Type B pancreatic cell (in vitro differentiated cells): Measurements from ENCODE around the gene GOLGA7B. TPM values are rescaled to one million over a fixed set of nuclear protein-coding genes. Genes with fewer than 3 reads are reported as not detected.

Experiments used
- DNase-seq: peaks from one replicate; pipeline ENCODE4 v3.0.0; 2021; ENCODE audit warnings: mixed read lengths; ENCODE audit not compliant: unreplicated experiment; ENCODE audit errors: extremely low spot score
- H3K27ac Mint-ChIP-seq: 2 replicates; pipeline ENCODE4 v1.8.0; 2021; ENCODE audit warnings: mild to moderate bottlenecking, mixed read lengths
- H3K27me3 Mint-ChIP-seq: 2 replicates; pipeline ENCODE4 v1.8.0; 2021; ENCODE audit warnings: mixed read lengths
- H3K36me3 Mint-ChIP-seq: 2 replicates; pipeline ENCODE4 v1.8.0; 2021; ENCODE audit warnings: mixed read lengths
- H3K4me1 Mint-ChIP-seq: one replicate; pipeline ENCODE4 v1.8.0; 2021; ENCODE audit warnings: mixed read lengths; ENCODE audit not compliant: unreplicated experiment
- H3K4me3 Mint-ChIP-seq: 2 replicates; pipeline ENCODE4 v1.8.0; 2021; ENCODE audit warnings: mild to moderate bottlenecking, mixed read lengths
- H3K9me3 Mint-ChIP-seq: 2 replicates; pipeline ENCODE4 v1.8.0; 2021; ENCODE audit warnings: mixed read lengths
- total RNA-seq: library from RNA; stranded (reverse); gene quantifications from 2 replicates; pipeline ENCODE4 v1.2.1, GENCODE V29; 2021; ENCODE audit warnings: low replicate concordance
- TF ChIP-seq, protein P1 (sequence below): fragments of 200-600 bp; sonication (generic); conservative IDR thresholded peaks from 2 replicates; pipeline ENCODE4 v1.5.0; 2021; ENCODE audit warnings: antibody characterized with exemption, mild to moderate bottlenecking

GOLGA7B gene
- total RNA-seq, 1 donor from 2014 or later, result 0.41 TPM

DNA sequence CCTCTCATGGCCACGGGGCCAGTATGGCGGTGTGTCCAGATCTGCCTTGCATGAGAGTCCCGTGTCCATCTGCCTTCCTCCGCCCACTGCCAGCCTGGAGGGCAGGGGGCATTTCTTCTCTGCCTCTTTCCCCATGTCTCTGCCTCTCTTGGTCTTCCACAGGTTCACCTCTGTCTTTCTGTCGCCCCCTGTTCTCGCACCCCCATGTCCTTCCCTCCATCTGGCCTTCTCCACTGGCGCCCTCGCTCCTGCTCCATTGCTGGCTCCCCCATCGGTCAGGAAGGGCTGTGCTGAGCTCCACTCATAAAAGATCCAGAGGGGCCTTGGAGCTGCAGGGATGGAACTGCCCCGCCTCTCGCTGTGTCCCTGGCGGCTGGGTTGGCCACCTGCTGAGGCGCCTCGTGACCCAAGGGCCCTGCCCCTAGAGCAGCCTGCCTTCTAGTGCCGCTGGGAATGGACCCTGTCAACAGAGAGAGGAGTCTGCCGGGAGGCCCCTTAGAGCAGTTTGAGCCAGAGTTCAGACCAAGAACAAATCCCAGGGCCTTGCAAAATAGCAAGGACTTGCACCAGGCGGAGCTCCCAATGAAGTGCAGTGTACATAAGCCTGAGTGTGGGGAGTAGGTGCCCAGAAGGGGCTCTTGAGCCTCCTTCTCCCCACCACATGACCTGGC lies 42.0 kb downstream of the GOLGA7B start:
- Mint-ChIP-seq H3K4me3 (no peak overlapping the region), H3K27me3 (peaks cover 21% of the 10 kb centered on the region), H3K4me1 (peaks cover 16% of the 10 kb centered on the region), H3K27ac (no peak overlapping the region), H3K36me3 (no peaks in the 10 kb centered on the region), H3K9me3 (no peaks in the 10 kb centered on the region)
- no peak for DNase-seq
- TF ChIP-seq, protein P1, sequence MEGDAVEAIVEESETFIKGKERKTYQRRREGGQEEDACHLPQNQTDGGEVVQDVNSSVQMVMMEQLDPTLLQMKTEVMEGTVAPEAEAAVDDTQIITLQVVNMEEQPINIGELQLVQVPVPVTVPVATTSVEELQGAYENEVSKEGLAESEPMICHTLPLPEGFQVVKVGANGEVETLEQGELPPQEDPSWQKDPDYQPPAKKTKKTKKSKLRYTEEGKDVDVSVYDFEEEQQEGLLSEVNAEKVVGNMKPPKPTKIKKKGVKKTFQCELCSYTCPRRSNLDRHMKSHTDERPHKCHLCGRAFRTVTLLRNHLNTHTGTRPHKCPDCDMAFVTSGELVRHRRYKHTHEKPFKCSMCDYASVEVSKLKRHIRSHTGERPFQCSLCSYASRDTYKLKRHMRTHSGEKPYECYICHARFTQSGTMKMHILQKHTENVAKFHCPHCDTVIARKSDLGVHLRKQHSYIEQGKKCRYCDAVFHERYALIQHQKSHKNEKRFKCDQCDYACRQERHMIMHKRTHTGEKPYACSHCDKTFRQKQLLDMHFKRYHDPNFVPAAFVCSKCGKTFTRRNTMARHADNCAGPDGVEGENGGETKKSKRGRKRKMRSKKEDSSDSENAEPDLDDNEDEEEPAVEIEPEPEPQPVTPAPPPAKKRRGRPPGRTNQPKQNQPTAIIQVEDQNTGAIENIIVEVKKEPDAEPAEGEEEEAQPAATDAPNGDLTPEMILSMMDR, result no peak

DNA sequence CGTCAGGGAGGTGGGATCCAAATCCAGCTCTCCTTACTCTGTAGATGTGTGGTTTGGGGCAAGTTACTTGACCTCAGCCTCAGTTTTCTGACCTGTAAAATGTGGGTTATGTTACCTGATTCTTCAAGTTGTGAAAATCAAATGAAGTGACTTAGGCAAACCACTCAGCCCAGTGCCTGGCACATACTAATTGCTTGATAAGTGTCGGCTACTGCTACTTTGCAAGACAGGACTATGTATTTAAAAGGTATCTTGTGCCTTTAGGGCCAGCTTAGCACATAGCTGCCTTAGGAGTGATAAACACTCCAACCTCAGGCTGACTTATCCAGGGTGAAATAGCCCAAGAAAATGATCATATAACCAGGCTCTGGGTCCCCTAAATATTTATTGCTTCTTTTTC lies 42.9 kb downstream of the GOLGA7B start:
- DNase-seq, result no peak
- Mint-ChIP-seq H3K4me3 (no peak overlapping the region), H3K36me3 (no peaks in the 10 kb centered on the region), H3K27ac (no peak overlapping the region), H3K4me1 (peaks cover 16% of the 10 kb centered on the region), H3K27me3 (peaks cover 21% of the 10 kb centered on the region), H3K9me3 (no peaks in the 10 kb centered on the region)
- TF ChIP-seq, protein P1, result no peak

GRCh38 chr10:97892939-97893338 lies 43.3 kb downstream of the GOLGA7B start:
- TF ChIP-seq, protein P1, result no peak
- Mint-ChIP-seq H3K4me3 (no peak overlapping the region), H3K27me3 (peaks cover 21% of the 10 kb centered on the region), H3K27ac (no peak overlapping the region), H3K9me3 (no peaks in the 10 kb centered on the region), H3K4me1 (peaks cover 15% of the 10 kb centered on the region), H3K36me3 (no peaks in the 10 kb centered on the region)
- no peak for DNase-seq

DNA sequence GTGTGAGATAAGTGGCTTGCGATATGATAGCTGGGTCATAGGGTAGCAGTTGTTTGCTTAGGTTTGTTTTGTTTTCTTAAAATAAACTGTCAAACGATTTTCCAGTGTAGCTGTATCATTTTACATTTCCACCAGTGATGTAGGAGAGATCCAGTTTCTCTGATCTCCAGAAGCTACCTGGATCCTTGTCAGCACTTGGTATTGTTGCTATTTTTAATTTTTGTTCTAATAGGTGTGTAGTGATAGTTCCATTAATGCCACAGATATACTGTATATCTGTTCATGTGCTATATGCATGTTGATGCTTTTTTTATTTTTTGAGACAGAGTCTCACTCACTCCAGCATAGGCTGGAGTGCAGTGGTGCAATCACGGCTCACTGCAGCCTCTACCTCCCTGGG lies 44.4 kb downstream of the GOLGA7B start:
- DNase-seq, result no peak
- peaks cover 6% of the 10 kb centered on the region for H3K4me1 Mint-ChIP-seq
- TF ChIP-seq, protein P1, result no peak
- H3K4me3 Mint-ChIP-seq, result no peak overlapping the region
- no peaks in the 10 kb centered on the region for H3K9me3 Mint-ChIP-seq
- peaks cover 21% of the 10 kb centered on the region for H3K27me3 Mint-ChIP-seq
- H3K36me3 Mint-ChIP-seq, result no peaks in the 10 kb centered on the region
- no peak overlapping the region for H3K27ac Mint-ChIP-seq

GRCh38 chr10:97895084-97895483 lies 45.4 kb downstream of the GOLGA7B start:
- H3K27ac Mint-ChIP-seq, result no peak overlapping the region
- no peaks in the 10 kb centered on the region for H3K36me3 Mint-ChIP-seq
- H3K4me1 Mint-ChIP-seq, result no peaks in the 10 kb centered on the region
- H3K4me3 Mint-ChIP-seq, result no peak overlapping the region
- peaks cover 21% of the 10 kb centered on the region for H3K27me3 Mint-ChIP-seq
- TF ChIP-seq, protein P1, result no peak
- DNase-seq, result no peak
- H3K9me3 Mint-ChIP-seq, result no peaks in the 10 kb centered on the region
